OCI-LY3 (cell line): ENCODE data around the gene ITPR1.

Source experiments
- H2AFZ ChIP-seq: fragments of 200-600, 300-600 bp; shearing (Covaris generic); 2 replicates; pipeline ENCODE4 v1.6.0; 2014; ENCODE audit warnings: antibody characterized with exemption, low read depth, low read length
- H3K27ac ChIP-seq: fragments of 200-600, 300-600 bp; sonication (generic); 2 replicates; pipeline ENCODE4 v1.5.1; 2014; ENCODE audit warnings: mild to moderate bottlenecking, low read length, moderate library complexity, mixed read lengths
- H3K27me3 ChIP-seq: fragments of 200-600, 300-600 bp; sonication (generic); 2 replicates; pipeline ENCODE4 v1.6.1; 2014; ENCODE audit warnings: low read depth, low read length, mixed read lengths
- H3K36me3 ChIP-seq: fragments of 200-600, 300-600 bp; sonication (generic); replicated peaks from 2 replicates; pipeline ENCODE3; 2014; ENCODE audit warnings: low read depth, low read length, mixed read lengths
- H3K4me1 ChIP-seq: fragments of 300-600, 200-600 bp; sonication (generic); 2 replicates; pipeline ENCODE4 v1.6.1; 2014; ENCODE audit warnings: low read length, mixed read lengths
- H3K4me2 ChIP-seq: fragments of 200-600, 300-600 bp; sonication (generic); 2 replicates; pipeline ENCODE4 v1.6.1; 2014; ENCODE audit warnings: low read length, mixed read lengths
- H3K4me3 ChIP-seq: fragments of 300-600, 200-600 bp; sonication (generic); 2 replicates; pipeline ENCODE4 v1.5.1; 2014; ENCODE audit warnings: antibody characterized with exemption, mild to moderate bottlenecking, low read length, moderate library complexity
- H3K79me2 ChIP-seq: fragments of 300-600, 200-600 bp; shearing (Covaris generic); 2 replicates; pipeline ENCODE4 v1.6.1; 2014; ENCODE audit warnings: mild to moderate bottlenecking, low read length, mixed read lengths
- H3K9ac ChIP-seq: fragments of 300-600, 200-600 bp; shearing (Covaris generic); 2 replicates; pipeline ENCODE4 v1.6.0; 2014; ENCODE audit warnings: mild to moderate bottlenecking, low read length, moderate library complexity
- H3K9me3 ChIP-seq: fragments of 200-600, 300-600 bp; shearing (Covaris generic); 2 replicates; pipeline ENCODE4 v1.6.1; 2014; ENCODE audit warnings: low read length, mixed read lengths; ENCODE audit not compliant: insufficient read depth
- H4K20me1 ChIP-seq: fragments of 200-600, 300-600 bp; sonication (generic); 2 replicates; pipeline ENCODE4 v1.6.1; 2016; ENCODE audit warnings: low read length, mixed read lengths; ENCODE audit not compliant: insufficient read depth
- EZH2phosphoT487 ChIP-seq: fragments of 200-600 bp; shearing (Covaris generic); IDR thresholded peaks from 2 replicates; pipeline ENCODE4 v1.6.1; 2018; ENCODE audit warnings: antibody characterized with exemption, mixed run types, low read depth
- TF ChIP-seq, protein P1 (sequence below): fragments of 200-600, 300-600 bp; sonication (generic); IDR thresholded peaks from 2 replicates; pipeline ENCODE4 v1.5.1; 2014; ENCODE audit warnings: antibody characterized with exemption, low read length, low read depth

The ITPR1 gene

DNA sequence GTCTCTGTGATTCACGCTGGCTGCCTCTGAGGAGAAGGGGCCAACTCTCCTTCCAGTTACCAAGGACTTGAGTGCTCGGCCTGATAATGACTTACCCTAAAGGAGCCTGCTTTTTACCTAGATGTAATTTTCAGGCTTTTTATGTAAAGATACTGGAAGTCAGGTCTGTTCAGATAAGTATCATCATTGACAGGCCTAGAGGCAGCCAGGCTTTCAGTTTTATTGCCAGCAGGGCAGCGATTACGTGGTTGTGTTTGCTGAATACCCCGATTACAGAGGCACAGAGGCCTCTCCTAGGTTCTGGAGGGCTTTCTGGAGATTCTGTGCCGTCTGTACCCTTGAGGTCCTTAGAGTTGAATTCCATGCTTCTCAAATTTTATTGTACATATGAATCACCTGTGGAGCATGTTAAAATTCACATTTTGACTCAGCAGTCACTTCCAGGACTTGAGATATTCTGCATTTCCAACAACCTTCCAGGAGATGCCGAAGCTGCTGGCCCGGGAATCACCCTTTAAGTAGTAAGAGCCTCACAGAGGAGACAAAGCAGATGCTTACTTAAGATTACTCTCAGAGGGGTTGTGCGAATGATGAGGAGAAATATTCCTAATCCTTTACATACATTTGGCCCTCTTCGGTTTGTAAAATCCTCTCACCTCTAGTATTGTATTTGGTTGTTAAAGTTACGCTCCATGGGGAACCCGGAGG, 326.0 kb downstream of the ITPR1 start:
- Histone ChIP-seq H3K4me3 (no peak overlapping the region), H4K20me1 (no peaks in the 10 kb centered on the region), H3K27ac (no peak overlapping the region), H3K4me1 (no peaks in the 10 kb centered on the region), H3K9me3 (no peaks in the 10 kb centered on the region), H2AFZ (no peak overlapping the region), H3K9ac (no peak overlapping the region), H3K4me2 (no peak overlapping the region), H3K27me3 (peaks cover 16% of the 10 kb centered on the region), H3K36me3 (no peaks in the 10 kb centered on the region), H3K79me2 (no peaks in the 10 kb centered on the region)
- TF ChIP-seq EZH2phosphoT487 = no peak
- TF ChIP-seq, protein P1, sequence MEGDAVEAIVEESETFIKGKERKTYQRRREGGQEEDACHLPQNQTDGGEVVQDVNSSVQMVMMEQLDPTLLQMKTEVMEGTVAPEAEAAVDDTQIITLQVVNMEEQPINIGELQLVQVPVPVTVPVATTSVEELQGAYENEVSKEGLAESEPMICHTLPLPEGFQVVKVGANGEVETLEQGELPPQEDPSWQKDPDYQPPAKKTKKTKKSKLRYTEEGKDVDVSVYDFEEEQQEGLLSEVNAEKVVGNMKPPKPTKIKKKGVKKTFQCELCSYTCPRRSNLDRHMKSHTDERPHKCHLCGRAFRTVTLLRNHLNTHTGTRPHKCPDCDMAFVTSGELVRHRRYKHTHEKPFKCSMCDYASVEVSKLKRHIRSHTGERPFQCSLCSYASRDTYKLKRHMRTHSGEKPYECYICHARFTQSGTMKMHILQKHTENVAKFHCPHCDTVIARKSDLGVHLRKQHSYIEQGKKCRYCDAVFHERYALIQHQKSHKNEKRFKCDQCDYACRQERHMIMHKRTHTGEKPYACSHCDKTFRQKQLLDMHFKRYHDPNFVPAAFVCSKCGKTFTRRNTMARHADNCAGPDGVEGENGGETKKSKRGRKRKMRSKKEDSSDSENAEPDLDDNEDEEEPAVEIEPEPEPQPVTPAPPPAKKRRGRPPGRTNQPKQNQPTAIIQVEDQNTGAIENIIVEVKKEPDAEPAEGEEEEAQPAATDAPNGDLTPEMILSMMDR = no peak

DNA sequence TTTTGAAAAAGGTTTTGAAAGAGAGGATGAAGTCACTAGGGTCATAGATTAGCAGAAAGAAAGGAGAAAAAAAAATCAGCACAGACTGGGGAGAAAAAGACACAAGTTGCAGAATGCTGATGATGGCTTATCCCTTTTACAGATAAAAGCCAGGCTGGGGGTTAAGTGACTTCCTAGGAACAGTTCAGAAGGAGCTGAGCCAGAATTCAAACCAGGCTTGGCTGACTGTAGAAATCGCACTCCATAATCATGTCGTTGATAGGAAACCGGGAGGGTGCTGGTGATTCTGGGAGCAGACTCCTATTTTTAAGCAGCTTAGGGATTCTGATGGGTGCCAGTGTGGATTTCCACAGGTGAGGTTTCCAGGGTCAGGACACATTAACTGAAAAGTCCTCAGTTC, 326.6 kb downstream of the ITPR1 start:
- Histone ChIP-seq H4K20me1 (no peaks in the 10 kb centered on the region), H3K9ac (no peak overlapping the region), H3K79me2 (no peaks in the 10 kb centered on the region), H3K27me3 (peaks cover 22% of the 10 kb centered on the region), H3K4me2 (no peak overlapping the region), H3K27ac (no peak overlapping the region), H3K9me3 (no peaks in the 10 kb centered on the region), H2AFZ (no peak overlapping the region), H3K36me3 (no peaks in the 10 kb centered on the region), H3K4me3 (no peak overlapping the region), H3K4me1 (no peaks in the 10 kb centered on the region)
- TF ChIP-seq, protein P1 = no peak
- no peak for TF ChIP-seq EZH2phosphoT487

DNA sequence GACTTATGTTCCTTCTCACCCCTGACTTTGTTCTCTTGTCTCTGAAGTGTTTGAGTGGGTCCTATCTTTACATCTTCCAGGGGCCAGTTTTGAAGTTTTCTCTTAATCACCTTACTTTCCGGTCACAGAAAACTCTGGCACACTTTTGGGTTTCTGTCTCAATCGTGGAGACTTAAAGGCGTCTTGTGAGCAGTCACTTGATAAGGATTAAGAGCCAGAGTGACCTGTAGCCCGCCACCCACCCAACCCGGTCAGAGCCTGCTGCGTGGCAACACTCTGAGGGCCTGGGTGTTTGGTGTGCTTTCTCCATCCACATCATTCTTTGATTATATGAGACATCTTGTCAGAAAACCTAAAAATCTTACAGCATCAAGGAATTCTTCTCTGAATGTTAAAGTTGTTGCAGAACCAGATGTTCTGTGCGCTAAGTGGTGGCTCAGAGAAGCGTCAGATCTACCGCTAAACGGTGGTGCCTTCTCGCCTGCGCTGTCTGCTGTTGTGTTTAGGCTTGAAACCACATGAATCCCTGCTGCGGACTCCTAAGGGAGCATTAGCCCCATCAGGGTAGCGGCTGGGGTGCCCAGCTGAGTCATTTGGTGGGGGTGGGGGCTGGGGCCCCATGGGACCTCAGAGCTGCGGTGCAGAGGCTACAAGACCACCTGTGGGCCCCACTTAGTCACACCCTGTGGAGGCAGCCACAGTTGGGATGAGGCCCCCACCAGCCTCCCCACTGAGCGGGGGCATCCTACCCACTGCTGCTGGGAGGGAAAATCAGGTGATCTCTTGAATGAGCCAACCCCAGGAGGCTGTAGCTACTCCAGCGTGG, 327.4 kb downstream of the ITPR1 start:
- Histone ChIP-seq H3K4me2 (no peak overlapping the region), H3K79me2 (no peaks in the 10 kb centered on the region), H2AFZ (no peak overlapping the region), H3K36me3 (no peaks in the 10 kb centered on the region), H3K27ac (no peak overlapping the region), H3K4me1 (no peaks in the 10 kb centered on the region), H4K20me1 (no peaks in the 10 kb centered on the region), H3K9me3 (no peaks in the 10 kb centered on the region), H3K27me3 (peaks cover 30% of the 10 kb centered on the region), H3K4me3 (no peak overlapping the region), H3K9ac (no peak overlapping the region)
- TF ChIP-seq, protein P1 = no peak
- TF ChIP-seq EZH2phosphoT487 = no peak

DNA sequence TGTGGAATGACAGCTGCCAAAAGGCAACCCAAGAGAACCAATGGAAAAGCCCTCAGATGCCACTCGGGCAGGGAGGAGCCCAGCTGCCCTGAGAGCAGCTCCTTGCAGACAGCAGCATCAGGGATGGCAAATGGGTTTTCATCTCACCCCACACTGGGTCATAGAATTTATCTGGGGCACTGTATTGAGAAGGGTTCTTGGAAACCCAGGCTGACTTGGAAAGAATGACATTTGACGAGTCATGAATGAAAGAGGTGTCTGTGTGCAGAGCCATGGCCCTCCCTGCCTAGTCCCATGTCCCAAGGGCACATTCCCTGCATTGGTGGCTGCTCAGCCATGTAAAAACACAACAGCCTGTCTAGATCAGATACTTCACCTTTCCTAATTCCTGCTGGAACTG, 328.2 kb downstream of the ITPR1 start:
- Histone ChIP-seq H3K36me3 (no peaks in the 10 kb centered on the region), H3K9ac (no peak overlapping the region), H3K4me3 (no peak overlapping the region), H2AFZ (no peak overlapping the region), H4K20me1 (no peaks in the 10 kb centered on the region), H3K4me1 (no peaks in the 10 kb centered on the region), H3K79me2 (no peaks in the 10 kb centered on the region), H3K27ac (no peak overlapping the region), H3K9me3 (no peaks in the 10 kb centered on the region), H3K4me2 (no peak overlapping the region), H3K27me3 (peaks cover 38% of the 10 kb centered on the region)
- TF ChIP-seq, protein P1 = no peak
- no peak for TF ChIP-seq EZH2phosphoT487
